Stimulated activated CD4-positive, alpha-beta T cell treated with anti-CD3 and anti-CD28 coated beads, Interleukin-15, amount 100 ng/mL, for 1 hour (primary cell): Measurements from ENCODE around the gene ATE1.
"Not testable (repeated sequence)": the region's sequence is repeated elsewhere in the genome, so short reads cannot be mapped to it uniquely, and the experiment has no call there.

Source experiments
- DNase-seq, 2 donors: peaks; one replicate each; pipeline ENCODE4 v3.0.0-alpha.2; 2020; ENCODE audit warnings: low read depth in 1 of 2, low spot score in 1 of 2

Gene ATE1

DNA sequence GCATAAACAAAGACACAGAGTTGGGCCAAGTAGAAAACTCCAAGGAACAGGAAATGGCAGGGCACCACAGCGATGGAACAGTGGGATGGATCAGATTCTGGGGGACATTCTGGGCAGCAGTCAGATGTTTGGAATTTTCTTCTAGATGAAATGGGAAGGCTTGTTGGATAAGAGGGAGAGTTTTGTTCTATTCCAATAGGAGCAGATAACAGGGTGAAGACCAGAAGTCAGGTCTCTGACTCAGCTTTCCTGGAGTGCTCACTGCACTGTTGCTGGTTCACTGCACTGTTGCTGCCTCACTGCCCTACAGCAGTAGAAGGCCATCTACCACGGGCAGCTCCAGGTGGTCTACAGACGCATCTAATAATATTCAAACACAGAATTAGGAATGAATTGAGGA lies 135.6 kb downstream of the ATE1 start:
- DNase-seq: no peak

DNA sequence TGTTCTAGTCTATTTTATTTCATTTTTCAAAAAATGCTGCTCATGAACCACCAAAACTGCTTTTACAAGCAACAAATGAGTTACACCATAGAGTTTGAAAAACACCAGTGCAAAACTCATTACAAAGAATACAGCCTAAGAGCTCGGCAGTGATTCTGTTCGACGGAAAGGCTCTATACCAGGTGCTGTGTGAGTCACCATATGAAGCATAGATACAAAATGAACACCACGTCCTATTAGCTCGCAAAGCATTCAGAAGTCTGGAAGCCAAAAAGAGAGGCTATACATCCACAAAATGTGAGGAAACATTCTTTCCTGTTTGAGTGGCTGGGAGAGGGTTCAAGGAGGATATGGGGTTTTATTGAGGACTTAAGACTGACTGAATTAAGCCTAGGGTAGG lies 136.1 kb downstream of the ATE1 start:
- DNase-seq: no peak

- DNase-seq: no peak
Observed at GRCh38 chr10:121788717-121789116, 139.1 kb downstream of the ATE1 start.

DNA sequence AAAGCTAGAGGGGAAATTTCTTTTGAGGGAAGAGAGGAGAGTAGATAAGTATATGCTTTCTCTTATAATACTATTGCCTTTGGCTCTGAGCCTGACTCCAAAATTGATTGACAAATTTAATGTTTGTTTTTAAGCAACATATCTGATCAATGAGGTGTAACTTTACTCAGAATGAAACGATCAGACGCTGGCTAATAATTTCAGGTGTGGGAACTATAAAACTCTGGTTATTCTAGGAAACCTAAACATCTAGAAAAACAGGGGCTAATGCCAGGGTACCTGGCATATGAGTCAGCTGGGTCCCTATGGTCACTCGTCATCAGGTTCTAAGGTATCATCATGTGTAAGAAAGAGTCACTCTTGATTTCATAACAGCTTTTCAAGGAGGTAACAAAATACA lies 139.7 kb downstream of the ATE1 start:
- no peak for DNase-seq

GRCh38 chr10:121787169-121787568 lies 140.7 kb downstream of the ATE1 start:
- DNase-seq: no peak

GRCh38 chr10:121783782-121784372 lies 144.0 kb downstream of the ATE1 start:
- DNase-seq: no peak

GRCh38 chr10:121781101-121781500 lies 146.7 kb downstream of the ATE1 start:
- DNase-seq: no peak

DNA sequence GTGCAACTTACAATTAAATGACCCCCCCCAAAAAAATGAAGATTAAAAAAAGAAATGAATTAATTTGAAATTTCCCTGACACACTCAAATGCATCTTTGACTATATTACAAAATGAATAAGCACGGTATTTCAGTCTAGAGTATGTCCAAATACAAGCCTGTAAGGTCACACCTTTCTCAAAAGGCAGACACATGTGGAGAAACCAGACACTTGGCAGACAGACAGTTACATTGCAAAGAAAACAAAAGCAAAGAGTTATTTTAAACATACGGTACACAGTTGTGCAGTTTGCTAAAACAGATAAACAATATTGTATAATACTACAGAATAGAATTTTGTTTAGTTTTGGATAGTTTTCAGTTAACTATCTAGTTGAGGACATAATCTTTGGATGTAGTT lies 153.0 kb downstream of the ATE1 start:
- DNase-seq: no peak

GRCh38 chr10:121774404-121774803 lies 153.4 kb downstream of the ATE1 start:
- DNase-seq: no peak

DNA sequence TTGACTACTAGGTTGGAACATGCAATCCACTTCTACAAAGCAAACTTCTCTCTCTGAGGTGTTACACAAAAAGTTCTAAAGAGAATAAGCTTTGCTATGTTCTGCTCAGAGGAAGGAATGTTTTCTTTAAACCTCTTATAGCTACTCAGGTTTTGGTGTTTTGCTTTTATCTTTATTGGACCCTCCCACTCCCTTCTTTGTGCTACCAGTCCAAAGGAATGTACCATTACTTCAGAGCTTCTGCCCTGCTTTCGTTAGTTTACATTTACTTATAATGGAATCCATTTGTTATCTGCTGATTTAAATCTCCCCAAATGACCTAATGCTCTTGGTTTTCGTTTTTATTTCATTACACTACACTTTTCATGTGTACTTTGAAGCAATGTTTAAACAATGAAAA lies 154.9 kb downstream of the ATE1 start:
- DNase-seq: no peak

DNA sequence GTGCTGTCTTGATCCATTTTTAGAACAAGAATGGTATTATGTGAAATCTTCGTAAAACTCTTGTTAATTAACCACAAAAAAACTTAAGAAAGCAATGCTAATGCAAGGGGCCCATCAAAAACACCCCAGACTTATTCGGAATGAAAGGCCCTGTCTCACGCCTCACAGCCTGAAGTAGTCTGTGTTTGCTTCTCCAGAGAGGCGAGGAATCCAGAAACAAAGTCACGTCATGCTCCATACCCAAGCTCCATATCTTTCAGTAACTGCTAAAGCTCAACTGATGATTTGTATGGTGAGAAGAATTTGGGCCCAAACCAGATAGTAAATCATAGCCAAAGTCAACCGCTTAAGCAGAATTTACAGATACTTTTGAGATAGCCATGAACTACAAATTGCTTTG lies 155.4 kb downstream of the ATE1 start:
- DNase-seq: no peak

DNA sequence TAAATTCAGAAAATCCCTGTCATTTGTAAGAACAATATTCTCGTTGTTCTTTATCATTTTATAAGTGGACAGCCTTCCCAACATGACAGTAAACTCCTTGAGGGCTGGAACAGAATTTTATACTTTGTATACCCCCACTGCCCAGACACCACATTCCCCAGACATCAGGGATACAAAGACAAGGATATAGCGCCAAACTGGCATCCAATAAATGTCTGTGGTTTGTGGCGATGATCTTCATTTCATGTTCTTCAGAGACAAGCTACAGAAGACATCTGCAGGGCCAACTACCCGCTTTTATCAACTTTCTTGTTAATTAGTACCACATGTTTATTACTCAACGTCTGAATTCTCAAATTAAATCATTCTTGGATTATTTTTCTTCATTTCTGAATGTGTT lies 155.9 kb downstream of the ATE1 start:
- DNase-seq: no peak

- no peak for DNase-seq
Observed at GRCh38 chr10:121766426-121766825, 161.4 kb downstream of the ATE1 start.

DNA sequence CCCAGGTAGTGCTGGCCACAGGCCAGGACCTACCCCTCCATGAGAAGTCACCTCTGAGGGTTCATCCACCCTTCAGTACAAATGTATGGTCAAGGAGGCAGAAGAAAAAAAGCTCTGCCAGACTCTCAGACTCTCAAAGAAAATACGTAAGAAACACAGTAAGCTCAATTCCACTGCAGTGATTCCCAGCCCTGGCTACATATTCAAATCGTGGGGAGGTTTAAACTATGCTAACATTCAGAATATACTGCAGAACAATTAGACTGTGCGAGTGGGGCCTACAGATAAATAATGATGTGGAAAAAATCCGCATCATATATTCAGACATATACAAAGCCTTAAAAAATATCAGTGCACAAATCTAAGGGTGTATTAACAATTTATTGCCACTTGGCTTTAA lies 162.6 kb downstream of the ATE1 start:
- no peak for DNase-seq

- DNase-seq: no peak
Observed at GRCh38 chr10:121764233-121764942, 163.4 kb downstream of the ATE1 start.

- DNase-seq: not testable (repeated sequence)
Observed at GRCh38 chr10:121757241-121757640, 170.6 kb downstream of the ATE1 start.

DNA sequence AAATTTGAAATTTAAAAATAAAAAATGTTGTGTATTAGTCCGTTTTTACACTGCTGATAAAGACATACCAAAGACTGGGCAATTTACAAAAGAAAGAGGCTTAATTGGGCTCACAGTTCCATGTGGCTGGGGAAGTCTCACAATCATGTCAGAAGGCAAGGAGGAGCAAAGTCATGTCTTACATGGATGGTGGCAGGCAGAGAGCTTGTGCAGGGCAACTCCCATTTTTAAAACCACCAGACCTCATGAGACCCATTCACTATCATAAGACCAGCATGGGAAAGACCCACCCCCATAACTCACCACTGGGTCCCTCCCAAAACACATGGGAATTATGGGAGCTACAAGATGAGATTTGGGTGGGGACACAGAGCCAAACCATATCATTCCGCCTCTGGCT lies 172.3 kb downstream of the ATE1 start:
- not testable (repeated sequence) for DNase-seq

GRCh38 chr10:121754666-121755065 lies 173.2 kb downstream of the ATE1 start:
- DNase-seq: no peak

- no peak for DNase-seq
Observed at GRCh38 chr10:121753726-121754476, 173.9 kb downstream of the ATE1 start.

GRCh38 chr10:121751191-121751760 lies 176.6 kb downstream of the ATE1 start:
- no peak for DNase-seq

GRCh38 chr10:121747163-121747775 lies 180.6 kb downstream of the ATE1 start:
- no peak for DNase-seq
